ENCODE measurements around the gene EMC10. TPM values are rescaled to one million over a fixed set of nuclear protein-coding genes. Genes with fewer than 3 reads are reported as not detected.

EMC10 gene
- total and polyA plus RNA-seq, 2 of the 4 experiments (the other 2 are of a cell fraction), result 11.3 to 90.9 TPM

DNA sequence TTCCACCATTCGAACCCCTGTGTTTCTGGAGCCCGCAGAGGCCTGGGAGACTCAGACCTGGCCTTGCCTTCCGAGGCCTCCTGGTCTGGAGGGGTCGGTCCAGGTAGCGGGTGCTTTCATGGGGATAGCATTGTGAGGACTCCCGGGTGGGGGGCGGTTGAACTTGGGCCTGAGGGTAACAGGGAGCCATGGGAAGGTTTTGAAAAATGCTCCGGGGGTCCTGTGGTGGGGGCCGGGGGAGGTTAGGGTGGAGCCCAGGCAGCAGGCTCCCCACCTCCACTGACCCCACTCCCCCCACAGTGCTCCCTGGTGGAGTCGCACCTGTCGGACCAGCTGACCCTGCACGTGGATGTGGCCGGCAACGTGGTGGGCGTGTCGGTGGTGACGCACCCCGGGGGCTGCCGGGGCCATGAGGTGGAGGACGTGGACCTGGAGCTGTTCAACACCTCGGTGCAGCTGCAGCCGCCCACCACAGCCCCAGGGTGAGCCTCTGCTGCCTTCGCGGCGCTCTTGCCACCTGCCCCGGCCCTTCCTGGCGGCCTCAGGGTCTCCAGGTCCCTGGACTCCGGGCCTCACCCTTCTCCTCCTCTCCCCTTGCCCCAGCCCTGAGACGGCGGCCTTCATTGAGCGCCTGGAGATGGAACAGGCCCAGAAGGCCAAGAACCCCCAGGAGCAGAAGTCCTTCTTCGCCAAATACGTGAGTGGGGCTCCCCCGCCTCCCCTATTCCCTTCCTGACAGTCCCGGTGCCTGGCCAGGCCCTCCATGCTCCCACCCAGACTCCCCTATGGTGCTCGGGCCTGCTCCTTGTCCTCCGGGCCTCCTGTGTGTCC, 4.2 kb downstream of the EMC10 start:
- CTCF ChIA-PET, result no interaction called here
- Histone ChIP-seq H3K4ac (ENCODE audit: low read depth, low read length) (no peak overlapping the region), H3K56ac (ENCODE audit: extremely low read depth, insufficient read depth, low read length) (no peak overlapping the region)
- TF ChIP-seq RFX5 (IDR thresholded peaks at IDR 0.05; ENCODE audit: low read depth, low read length), result no peak
- no peak for TF ChIP-seq CHD1 (IDR thresholded peaks at IDR 0.05; ENCODE audit: low read depth, low read length)
- TF ChIP-seq USF2 (IDR thresholded peaks at IDR 0.05; ENCODE audit: low read depth, low read length), result no peak
- no peak for TF ChIP-seq SMC3 (IDR thresholded peaks at IDR 0.05; ENCODE audit: low read depth, low read length)
- TF ChIP-seq MXI1 (IDR thresholded peaks at IDR 0.05; ENCODE audit: borderline replicate concordance, low read depth, low read length), result no peak
- TF ChIP-seq FOS (IDR thresholded peaks at IDR 0.05; ENCODE audit: low read depth, low read length), result no peak
- TF ChIP-seq RAD21 (IDR thresholded peaks at IDR 0.05; ENCODE audit: low read length), result no peak
- no peak for TF ChIP-seq POLR2A (IDR thresholded peaks at IDR 0.05; ENCODE audit: low read depth, low read length)
- TF ChIP-seq BHLHE40 (IDR thresholded peaks at IDR 0.05; ENCODE audit: low read depth, low read length), result no peak
- TF ChIP-seq ELK1 (IDR thresholded peaks at IDR 0.05; ENCODE audit: borderline replicate concordance, low read depth, low read length), result no peak
- TF ChIP-seq NFE2L2 (IDR thresholded peaks at IDR 0.05; ENCODE audit: low read depth, low read length), result no peak
- no peak for TF ChIP-seq CTCF (conservative IDR thresholded peaks at IDR 0.05; ENCODE audit: low read depth, low read length)
- TF ChIP-seq MAFK (IDR thresholded peaks at IDR 0.05; ENCODE audit: low read depth, low read length), result no peak
- no peak for TF ChIP-seq RCOR1 (IDR thresholded peaks at IDR 0.05; ENCODE audit: insufficient replicate concordance, low read length)
- no peak for TF ChIP-seq CEBPB (IDR thresholded peaks at IDR 0.05; ENCODE audit: low read depth, low read length)

More for the DNA sequence above, 4.2 kb downstream of the EMC10 start:
- H3K36me3 ChIP-seq (ENCODE audit: control insufficient read depth, insufficient read depth, low read length), result peaks cover 26% of the 10 kb centered on the region
- no peak overlapping the region for H2BK20ac ChIP-seq (ENCODE audit: low read depth, low read length)
- H4K20me1 ChIP-seq (ENCODE audit: insufficient read depth, low read length), result peaks cover 12% of the 10 kb centered on the region
- 0 out of 2 replicates have a peak, but pooled peaks cover 2% of the 10 kb centered on the region for H3K4me1 ChIP-seq (ENCODE audit: control insufficient read depth, insufficient read depth, low read length)
- peak overlapping the region; percentile 21 for H2AFZ ChIP-seq (replicated peaks; ENCODE audit: low read length, poor library complexity)
- intact Hi-C loops (cut with micrococcal nuclease), result no loop called here
- POLR2A ChIA-PET (ENCODE audit: unreplicated experiment), result no interaction called here
- H3K9me3 ChIP-seq (ENCODE audit: control insufficient read depth, insufficient read depth, low read length), result no peaks in the 10 kb centered on the region
- H4K5ac ChIP-seq (ENCODE audit: low read depth, low read length), result no peak overlapping the region
- H2AK5ac ChIP-seq (ENCODE audit: low read depth, low read length), result no peak overlapping the region
- H3K9ac ChIP-seq (ENCODE audit: low read depth, low read length), result no peak overlapping the region
- H2AK9ac ChIP-seq (replicated peaks; ENCODE audit: low read depth, low read length, poor library complexity), result no peak overlapping the region
- H3K4me2 ChIP-seq (ENCODE audit: low read depth, low read length), result no peak overlapping the region
- no peak overlapping the region for H3K23ac ChIP-seq (ENCODE audit: low read depth, low read length)
- in situ Hi-C loops (cut with MboI; ENCODE audit: low sequenced_read_pairs), result no loop called here
- peaks cover 16 to 27% of the 10 kb centered on the region in 2 experiments for H3K79me1 ChIP-seq (ENCODE audit: low read depth in 1 of 2, low read length in 2 of 2)
- no peak for ATAC-seq (ENCODE audit: low read depth)
- no TSS peak for BruUV-seq (replicated peaks)
- no peak overlapping the region for H2BK15ac ChIP-seq (ENCODE audit: low read depth, low read length)
- H2BK120ac ChIP-seq (ENCODE audit: low read depth, low read length), result no peak overlapping the region
- H3K27me3 ChIP-seq (ENCODE audit: control insufficient read depth, insufficient read depth, low read length), result no peaks in the 10 kb centered on the region
- no peak overlapping the region for H2BK5ac ChIP-seq (ENCODE audit: low read depth, low read length, poor library complexity, severe bottlenecking)
- H3K4me3 ChIP-seq (ENCODE audit: insufficient read depth, low read depth, low read length), result no peak overlapping the region
- 98% methylated on average over 8 of the region's 37 CpGs; no CpG with 5 or more reads in 1 of the 2 experiments for WGBS, 2 experiments (ENCODE audit: extremely low coverage in 2 of 2, insufficient read length in 1 of 2)
- H3K9me1 ChIP-seq (ENCODE audit: insufficient read depth, low read length), result peaks cover 5% of the 10 kb centered on the region; the same call in 1 of the 2 replicates
- H4K91ac ChIP-seq (ENCODE audit: insufficient read depth, low read depth, low read length), result no peak overlapping the region
- H4K8ac ChIP-seq (ENCODE audit: low read depth in 2 of 2, low read length in 2 of 2), result no peak overlapping the region
- dilution Hi-C loops (cut with HindIII; ENCODE audit: low sequenced_read_pairs, unreplicated experiment), result no loop called here
- no peak overlapping the region for H3K18ac ChIP-seq (ENCODE audit: low read depth, low read length)
- no peak overlapping the region for H3K27ac ChIP-seq (ENCODE audit: insufficient read depth, low read length)
- DNase-seq, result no peak
- no peak overlapping the region for H3K14ac ChIP-seq (replicated peaks; ENCODE audit: low read depth, low read length)

Data from IMR-90 (cell line).